ENCODE measurements around the gene RPS27L.

The RPS27L gene

GRCh38 chr15:63156086-63156710 lies 1.1 kb downstream of the RPS27L start:
- in situ Hi-C loops (cut with HindIII; ENCODE audit: low pct_ligation_motif_present, low pct_unique_long_range_greater_than_20kb, low sequenced_read_pairs), result no loop called here
- DNase-seq, result peak; percentile 12

GRCh38 chr15:63155486-63155885 lies 1.8 kb downstream of the RPS27L start:
- in situ Hi-C loops (cut with HindIII; ENCODE audit: low pct_ligation_motif_present, low pct_unique_long_range_greater_than_20kb, low sequenced_read_pairs), result no loop called here
- no peak for DNase-seq

GRCh38 chr15:63151665-63152064 lies 5.6 kb downstream of the RPS27L start:
- in situ Hi-C loops (cut with HindIII; ENCODE audit: low pct_ligation_motif_present, low pct_unique_long_range_greater_than_20kb, low sequenced_read_pairs), result no loop called here
- no peak for DNase-seq

- in situ Hi-C loops (cut with HindIII; ENCODE audit: low pct_ligation_motif_present, low pct_unique_long_range_greater_than_20kb, low sequenced_read_pairs), result no loop called here
- no peak for DNase-seq
Measured at GRCh38 chr15:63146684-63147083, 10.6 kb downstream of the RPS27L start.

GRCh38 chr15:63145426-63145825 lies 11.9 kb downstream of the RPS27L start:
- in situ Hi-C loops (cut with HindIII; ENCODE audit: low pct_ligation_motif_present, low pct_unique_long_range_greater_than_20kb, low sequenced_read_pairs), result no loop called here
- DNase-seq, result no peak

DNA sequence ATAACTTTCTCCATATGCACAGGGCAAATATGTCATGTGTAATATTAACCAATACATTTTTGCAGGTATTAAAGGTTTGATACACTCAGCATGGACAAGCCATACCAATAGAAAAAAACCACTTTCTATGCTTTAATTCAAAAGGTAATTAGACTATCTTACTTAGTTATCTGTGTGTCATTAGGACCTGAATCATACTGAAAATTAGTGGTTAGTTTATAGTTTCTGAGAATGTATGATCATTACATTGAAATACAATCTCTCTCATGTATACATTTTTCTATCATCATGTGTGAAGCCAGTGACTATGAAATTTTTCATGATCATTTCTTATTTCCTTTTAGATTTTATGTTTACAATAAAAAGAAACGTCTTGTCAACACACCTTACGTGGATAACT lies 16.3 kb downstream of the RPS27L start:
- in situ Hi-C loops (cut with HindIII; ENCODE audit: low pct_ligation_motif_present, low pct_unique_long_range_greater_than_20kb, low sequenced_read_pairs), result no loop called here
- DNase-seq, result no peak

GRCh38 chr15:63136742-63137141 lies 20.5 kb downstream of the RPS27L start:
- DNase-seq, result no peak
- in situ Hi-C loops (cut with HindIII; ENCODE audit: low pct_ligation_motif_present, low pct_unique_long_range_greater_than_20kb, low sequenced_read_pairs), result no loop called here

- no peak for DNase-seq
- in situ Hi-C loops (cut with HindIII; ENCODE audit: low pct_ligation_motif_present, low pct_unique_long_range_greater_than_20kb, low sequenced_read_pairs), result no loop called here
Measured at GRCh38 chr15:63135804-63136203, 21.5 kb downstream of the RPS27L start.

GRCh38 chr15:63135281-63135680 lies 22.0 kb downstream of the RPS27L start:
- in situ Hi-C loops (cut with HindIII; ENCODE audit: low pct_ligation_motif_present, low pct_unique_long_range_greater_than_20kb, low sequenced_read_pairs), result no loop called here
- no peak for DNase-seq

- DNase-seq, result no peak
- in situ Hi-C loops (cut with HindIII; ENCODE audit: low pct_ligation_motif_present, low pct_unique_long_range_greater_than_20kb, low sequenced_read_pairs), result no loop called here
Measured at GRCh38 chr15:63134245-63134985, 22.9 kb downstream of the RPS27L start.

DNA sequence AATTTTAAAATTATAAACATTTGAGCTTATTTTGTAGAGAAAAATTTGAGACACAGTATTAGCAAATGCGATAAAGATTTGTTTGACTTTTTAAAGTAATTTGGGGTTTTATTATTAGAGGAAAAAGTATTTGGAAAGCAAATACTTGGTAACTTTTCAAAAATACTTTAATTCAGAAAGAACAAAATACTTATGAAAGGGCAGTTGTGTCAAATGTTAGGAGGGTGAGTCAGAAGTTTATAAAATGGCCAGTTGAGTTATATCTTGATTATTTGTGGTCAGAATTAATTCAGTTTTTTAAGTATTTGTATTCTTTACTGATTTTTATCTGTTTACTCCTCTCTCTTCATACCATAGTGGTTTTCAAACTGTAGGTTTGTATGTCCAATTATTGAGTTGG lies 23.5 kb downstream of the RPS27L start:
- in situ Hi-C loops (cut with HindIII; ENCODE audit: low pct_ligation_motif_present, low pct_unique_long_range_greater_than_20kb, low sequenced_read_pairs), result no loop called here
- DNase-seq, result no peak

DNA sequence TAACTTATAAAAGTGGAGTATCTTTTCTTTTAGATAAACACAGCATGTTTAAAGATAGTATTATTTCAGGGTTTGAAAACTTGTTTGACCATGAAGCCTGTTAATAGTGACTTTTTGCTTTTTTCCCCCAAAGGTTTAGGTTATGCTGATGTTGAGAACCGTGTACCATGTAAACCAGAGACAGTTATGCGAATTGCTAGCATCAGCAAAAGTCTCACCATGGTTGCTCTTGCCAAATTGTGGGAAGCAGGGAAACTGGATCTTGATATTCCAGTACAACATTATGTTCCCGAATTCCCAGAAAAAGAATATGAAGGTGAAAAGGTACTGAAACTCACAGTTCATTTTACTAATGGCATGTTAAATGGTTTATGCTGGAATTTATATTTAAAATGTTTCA lies 30.6 kb downstream of the RPS27L start:
- in situ Hi-C loops (cut with HindIII; ENCODE audit: low pct_ligation_motif_present, low pct_unique_long_range_greater_than_20kb, low sequenced_read_pairs), result no loop called here
- no peak for DNase-seq

DNA sequence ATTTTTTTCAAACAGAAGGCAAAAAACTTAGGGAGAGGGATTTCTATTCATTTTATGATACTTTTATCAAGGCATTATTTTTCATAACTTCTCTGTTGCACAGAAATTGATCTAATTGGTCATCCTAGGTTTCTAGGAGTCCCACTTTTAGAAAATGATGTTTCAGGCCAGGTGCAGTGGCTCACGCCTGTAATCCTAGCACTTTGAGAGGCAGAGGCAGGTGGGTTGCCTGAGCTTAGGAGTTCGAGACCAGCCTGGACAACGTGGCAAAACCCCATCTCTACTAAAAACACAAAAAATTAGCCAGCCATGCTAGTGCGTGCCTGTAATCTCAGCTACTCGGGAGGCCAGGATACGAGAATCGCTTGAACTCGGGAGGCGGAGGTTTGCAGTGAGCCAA lies 32.8 kb downstream of the RPS27L start:
- no peak for DNase-seq
- in situ Hi-C loops (cut with HindIII; ENCODE audit: low pct_ligation_motif_present, low pct_unique_long_range_greater_than_20kb, low sequenced_read_pairs), result no loop called here

DNA sequence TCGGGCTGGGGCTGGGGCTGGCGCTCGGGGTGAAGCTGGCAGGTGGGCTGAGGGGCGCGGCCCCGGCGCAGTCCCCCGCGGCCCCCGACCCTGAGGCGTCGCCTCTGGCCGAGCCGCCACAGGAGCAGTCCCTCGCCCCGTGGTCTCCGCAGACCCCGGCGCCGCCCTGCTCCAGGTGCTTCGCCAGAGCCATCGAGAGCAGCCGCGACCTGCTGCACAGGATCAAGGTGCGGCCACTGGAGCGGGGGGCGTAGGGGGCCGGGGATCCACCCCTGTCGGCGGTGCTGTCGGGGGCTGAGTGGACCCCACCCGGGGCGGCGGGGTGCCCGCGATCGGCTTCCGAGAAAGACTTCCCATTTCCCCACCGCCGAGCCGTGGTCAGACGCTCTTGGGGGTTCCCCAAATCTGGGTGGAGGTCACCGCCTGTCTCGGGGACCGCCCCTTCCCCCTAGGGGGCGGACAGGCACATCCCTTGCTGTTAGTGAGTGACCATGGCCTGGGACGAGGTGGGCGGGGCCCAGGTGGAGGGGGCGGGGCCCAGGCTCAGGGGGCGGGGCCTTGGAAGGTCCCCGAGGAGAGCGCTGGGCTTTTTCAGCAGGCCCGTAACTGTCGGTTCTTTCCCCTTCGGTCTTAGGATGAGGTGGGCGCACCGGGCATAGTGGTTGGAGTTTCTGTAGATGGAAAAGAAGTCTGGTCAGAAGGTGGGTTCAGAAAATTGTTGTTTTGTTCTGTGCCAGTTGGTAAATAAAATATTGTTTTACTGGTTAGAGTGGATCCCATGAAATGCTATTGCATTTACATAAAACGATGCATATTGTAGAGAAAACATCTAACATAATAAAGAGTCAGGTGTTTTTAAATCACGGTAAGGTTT lies 35.0 kb downstream of the RPS27L start:
- in situ Hi-C loops (cut with HindIII; ENCODE audit: low pct_ligation_motif_present, low pct_unique_long_range_greater_than_20kb, low sequenced_read_pairs), result no loop called here
- DNase-seq, result peak; percentile 71

- in situ Hi-C loops (cut with HindIII; ENCODE audit: low pct_ligation_motif_present, low pct_unique_long_range_greater_than_20kb, low sequenced_read_pairs), result no loop called here
- DNase-seq, result peak; percentile 83
Measured at GRCh38 chr15:63121382-63122001, 35.8 kb downstream of the RPS27L start, which contains the start of gene LACTB. Gene LACTB (plus strand): TSS chr15:63121861. CDS start chr15:63121872, 11 bp downstream.

- in situ Hi-C loops (cut with HindIII; ENCODE audit: low pct_ligation_motif_present, low pct_unique_long_range_greater_than_20kb, low sequenced_read_pairs), result no loop called here
Measured at GRCh38 chr15:63118854-63119253, 38.4 kb downstream of the RPS27L start.

GRCh38 chr15:63114465-63114864 lies 42.8 kb downstream of the RPS27L start:
- DNase-seq, result no peak
- in situ Hi-C loops (cut with HindIII; ENCODE audit: low pct_ligation_motif_present, low pct_unique_long_range_greater_than_20kb, low sequenced_read_pairs), result no loop called here

More at GRCh38 chr15:63118854-63119253, 38.4 kb downstream of the RPS27L start:
- DNase-seq, result no peak

DNA sequence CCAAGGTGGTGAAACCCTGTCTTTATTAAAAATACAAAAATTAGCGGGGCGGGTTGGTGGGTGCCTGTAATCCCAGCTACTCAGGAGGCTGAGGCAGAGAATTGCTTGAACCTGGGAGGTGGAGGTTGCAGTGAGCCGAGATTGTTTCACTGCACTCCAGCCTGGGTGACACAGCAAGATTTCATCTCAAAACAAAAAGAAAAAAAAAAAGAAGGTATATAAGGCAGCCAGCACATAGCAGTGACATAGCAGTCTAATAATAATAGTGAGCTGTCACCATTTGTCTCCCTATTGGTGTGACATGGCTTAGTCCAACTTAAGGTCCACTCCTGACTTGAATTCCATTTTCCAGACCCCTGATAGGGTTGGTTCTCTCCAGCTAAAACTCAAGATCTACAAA lies 44.4 kb downstream of the RPS27L start:
- in situ Hi-C loops (cut with HindIII; ENCODE audit: low pct_ligation_motif_present, low pct_unique_long_range_greater_than_20kb, low sequenced_read_pairs), result no loop called here
- no peak for DNase-seq

GRCh38 chr15:63111481-63111880 lies 45.8 kb downstream of the RPS27L start:
- in situ Hi-C loops (cut with HindIII; ENCODE audit: low pct_ligation_motif_present, low pct_unique_long_range_greater_than_20kb, low sequenced_read_pairs), result no loop called here
- no peak for DNase-seq

All from ACHN (cell line).